GM23338 (cell line): Measurements from ENCODE around the gene AQP12B. TPM values are rescaled to one million over a fixed set of nuclear protein-coding genes. Genes with fewer than 3 reads are reported as not detected.

Source experiments
- ATAC-seq: fragments of 200-7000 bp; cut with Tn5 transposase; 3 replicates; pipeline ENCODE4 v1.9.1; 2020
- DNase-seq: peaks from one replicate; pipeline ENCODE4 v3.0.0-alpha.2; 2015; ENCODE audit warnings: low spot score
- H2AFZ ChIP-seq: fragments of 200-600 bp; sonication (generic); 2 replicates; pipeline ENCODE4 v1.8.0; 2016; ENCODE audit warnings: antibody characterized with exemption, mild to moderate bottlenecking, moderate library complexity
- H3F3A ChIP-seq: fragments of 200-600 bp; sonication (generic); replicated peaks from 2 replicates; pipeline ENCODE4 v1.8.0; 2017; ENCODE audit warnings: antibody characterized with exemption, mixed run types, low read depth
- H3K27ac ChIP-seq: fragments of 200-600 bp; sonication (generic); 2 replicates; pipeline ENCODE4 v1.6.1; 2016; ENCODE audit warnings: low read depth
- H3K27me3 ChIP-seq: fragments of 200-600 bp; sonication (generic); 2 replicates; pipeline ENCODE4 v1.8.0; 2016; ENCODE audit warnings: mild to moderate bottlenecking, mixed run types, moderate library complexity; ENCODE audit not compliant: insufficient read depth
- H3K36me3 ChIP-seq: fragments of 200-600 bp; sonication (generic); 2 replicates; pipeline ENCODE4 v1.8.0; 2016; ENCODE audit warnings: mild to moderate bottlenecking; ENCODE audit not compliant: insufficient read depth
- H3K4me1 ChIP-seq: fragments of 200-600 bp; sonication (generic); 2 replicates; pipeline ENCODE4 v1.8.0; 2016; ENCODE audit warnings: mild to moderate bottlenecking, moderate library complexity; ENCODE audit not compliant: insufficient read depth
- H3K4me2 ChIP-seq: fragments of 200-600 bp; sonication (generic); 2 replicates; pipeline ENCODE4 v1.7.1; 2017; ENCODE audit warnings: mixed run types
- H3K4me3 ChIP-seq: fragments of 200-600 bp; sonication (generic); 2 replicates; pipeline ENCODE4 v1.6.1; 2016; ENCODE audit warnings: mixed run types
- H3K79me2 ChIP-seq: fragments of 200-600 bp; sonication (generic); replicated peaks from 2 replicates; pipeline ENCODE4 v1.8.0; 2017; ENCODE audit warnings: mild to moderate bottlenecking; ENCODE audit not compliant: insufficient read depth
- H3K9me2 ChIP-seq: fragments of 200-600 bp; sonication (generic); 2 replicates; pipeline ENCODE4 v1.8.0; 2017; ENCODE audit not compliant: insufficient read depth
- H4K20me1 ChIP-seq: fragments of 200-600 bp; sonication (generic); replicated peaks from 2 replicates; pipeline ENCODE4 v1.8.0; 2017; ENCODE audit warnings: mild to moderate bottlenecking; ENCODE audit not compliant: insufficient read depth
- H3K27ac Mint-ChIP-seq: 2 replicates; pipeline ENCODE4 v1.8.0; 2020; ENCODE audit warnings: inconsistent platforms, mild to moderate bottlenecking, moderate library complexity, mixed read lengths
- H3K27me3 Mint-ChIP-seq: 3 replicates; pipeline ENCODE4 v1.8.0; 2022; ENCODE audit warnings: low read depth, mild to moderate bottlenecking, moderate library complexity, mixed read lengths, inconsistent platforms; ENCODE audit not compliant: insufficient read depth, poor library complexity
- H3K36me3 Mint-ChIP-seq: 3 replicates; pipeline ENCODE4 v1.8.0; 2021; ENCODE audit warnings: low read depth, mild to moderate bottlenecking, inconsistent platforms, moderate library complexity, mixed read lengths
- H3K4me1 Mint-ChIP-seq: 3 replicates; pipeline ENCODE4 v1.8.0; 2020; ENCODE audit warnings: mild to moderate bottlenecking, inconsistent platforms, mixed read lengths
- H3K4me3 Mint-ChIP-seq: 3 replicates; pipeline ENCODE4 v1.8.0; 2021; ENCODE audit warnings: moderate library complexity, mild to moderate bottlenecking, inconsistent platforms, mixed read lengths
- H3K9me3 Mint-ChIP-seq: 3 replicates; pipeline ENCODE4 v1.8.0; 2020; ENCODE audit warnings: moderate library complexity, mild to moderate bottlenecking, inconsistent platforms, mixed read lengths
- CTCF ChIP-seq, 2 experiments: fragments of 200-600 bp in 1 of 2; sonication (generic) in 1 of 2; conservative IDR thresholded peaks; 2 replicates each; pipeline versions ENCODE4 v1.5.1 to v1.6.1; 2016 to 2017; ENCODE audit warnings: antibody characterized with exemption in 2 of 2, low read depth in 2 of 2, mild to moderate bottlenecking in 2 of 2, moderate library complexity in 1 of 2
- ETS1 ChIP-seq: IDR thresholded peaks from 2 replicates; pipeline ENCODE4 v1.6.1; 2016; ENCODE audit warnings: antibody characterized with exemption
- ZNF331 ChIP-seq: fragments of 250-450 bp; sonication (Bioruptor Pico); IDR thresholded peaks from 2 replicates; pipeline ENCODE4 v1.5.0; 2020; ENCODE audit warnings: low read depth, mild to moderate bottlenecking, moderate library complexity
- ZNF462 ChIP-seq: fragments of 250-450 bp; sonication (Bioruptor Pico); IDR thresholded peaks from 2 replicates; pipeline ENCODE4 v1.5.0; 2020; ENCODE audit warnings: mild to moderate bottlenecking, moderate library complexity
- polyA plus RNA-seq: library from polyadenylated mRNA; unstranded; fragments of >200 nt; fragmentation: Nextera tagmentation; extraction: Ambion mirVana; gene quantifications from 2 replicates; pipeline ENCODE4 v1.2.1, GENCODE V29; 2016
- total RNA-seq: library from RNA; depleted of rRNA; stranded (reverse); fragments of >200 nt; shearing (Covaris generic); gene quantifications from 2 replicates; pipeline ENCODE4 v1.2.3, GENCODE V29; 2014

Gene AQP12B
- total and polyA plus RNA-seq, 2 experiments from 2014 or later: not detected

GRCh38 chr2:240702640-240703011 lies 19.9 kb upstream of the AQP12B start (continued):
- TF ChIP-seq ZNF462 (CRISPR knock-in tag) (no peak), CTCF (conservative IDR thresholded peaks at IDR 0.05; ENCODE audit: low read depth in 2 of 2) (no peak), ZNF331 (CRISPR knock-in tag) (no peak)

GRCh38 chr2:240701736-240702639 lies 19.3 kb upstream of the AQP12B start:
- Mint-ChIP-seq H3K4me3 (no peak overlapping the region), H3K4me1 (no peaks in the 10 kb centered on the region; the same call in 2 of the 3 replicates), H3K27ac (no peak overlapping the region), H3K9me3 (no peaks in the 10 kb centered on the region), H3K27me3 (peaks cover 7% of the 10 kb centered on the region), H3K36me3 (no peaks in the 10 kb centered on the region)
- DNase-seq (no peak), ATAC-seq (no peak; the same call in 2 of the 3 replicates)
- no peaks in the 10 kb centered on the region; the same call in 1 of the 2 replicates for H4K20me1 ChIP-seq
- H2AFZ ChIP-seq: 0 out of 2 replicates have a peak overlapping the region, but pooled peaks have one; percentile 47
- no peak overlapping the region for H3K27ac ChIP-seq
- H3F3A ChIP-seq: no peaks in the 10 kb centered on the region
- no peaks in the 10 kb centered on the region for H3K36me3 ChIP-seq
- no peaks in the 10 kb centered on the region for H3K27me3 ChIP-seq
- no peaks in the 10 kb centered on the region for H3K9me2 ChIP-seq
- H3K4me2 ChIP-seq: no peak overlapping the region
- no peak overlapping the region for H3K4me3 ChIP-seq
- H3K4me1 ChIP-seq: no peaks in the 10 kb centered on the region
- H3K79me2 ChIP-seq: no peaks in the 10 kb centered on the region
- no peak for TF ChIP-seq ETS1
- TF ChIP-seq ZNF462 (CRISPR knock-in tag): no peak
